ENCODE results near the gene TMEM221.

Gene TMEM221

GRCh38 chr19:17404015-17404414, 44.5 kb downstream of the TMEM221 start:
- no peak for DNase-seq

GRCh38 chr19:17402982-17403855, 45.2 kb downstream of the TMEM221 start:
- no peak for DNase-seq

- DNase-seq, result no peak
Observed at GRCh38 chr19:17401628-17402027, 46.8 kb downstream of the TMEM221 start.

GRCh38 chr19:17398902-17399527, 49.5 kb downstream of the TMEM221 start:
- no peak for DNase-seq

- DNase-seq, result peak; percentile 66
Observed at GRCh38 chr19:17394891-17395415, 53.5 kb downstream of the TMEM221 start.

- no peak for DNase-seq
Observed at GRCh38 chr19:17393914-17394313, 54.6 kb downstream of the TMEM221 start, which contains the start of gene CCDC194. Gene CCDC194 (minus strand): TSS chr19:17394196. CDS start chr19:17394158, 38 bp downstream.

GRCh38 chr19:17393002-17393401, 55.5 kb downstream of the TMEM221 start:
- no peak for DNase-seq

GRCh38 chr19:17391371-17392151, 56.9 kb downstream of the TMEM221 start:
- DNase-seq, result peak; percentile 59

- DNase-seq, result peak; percentile 56
Observed at GRCh38 chr19:17390665-17391370, 57.6 kb downstream of the TMEM221 start.

- no peak for DNase-seq
Observed at GRCh38 chr19:17389957-17390664, 58.4 kb downstream of the TMEM221 start.

- DNase-seq, result no peak
Observed at GRCh38 chr19:17389288-17389687, 59.2 kb downstream of the TMEM221 start.

- no peak for DNase-seq
Observed at GRCh38 chr19:17385878-17386611, 62.4 kb downstream of the TMEM221 start.

Measured in GF-D8 (cell line).